ENCODE measurements around the gene SMPD3.

The SMPD3 gene

GRCh38 chr16:68375801-68376536 is 72.3 kb downstream of the SMPD3 start:
- Histone ChIP-seq H3K36me3 (ENCODE audit: control insufficient read depth, insufficient read depth, low read length) (no peaks in the 10 kb centered on the region), H3K4me3 (replicated peaks; ENCODE audit: low read depth, low read length) (no peak overlapping the region), H3K27me3 (replicated peaks; ENCODE audit: control insufficient read depth, insufficient read depth, low read length) (no peaks in the 10 kb centered on the region; the same call in 1 of the 2 replicates)
- DNase-seq (ENCODE audit: extremely low read depth, insufficient read length), result no peak
- TF ChIP-seq, protein P1, sequence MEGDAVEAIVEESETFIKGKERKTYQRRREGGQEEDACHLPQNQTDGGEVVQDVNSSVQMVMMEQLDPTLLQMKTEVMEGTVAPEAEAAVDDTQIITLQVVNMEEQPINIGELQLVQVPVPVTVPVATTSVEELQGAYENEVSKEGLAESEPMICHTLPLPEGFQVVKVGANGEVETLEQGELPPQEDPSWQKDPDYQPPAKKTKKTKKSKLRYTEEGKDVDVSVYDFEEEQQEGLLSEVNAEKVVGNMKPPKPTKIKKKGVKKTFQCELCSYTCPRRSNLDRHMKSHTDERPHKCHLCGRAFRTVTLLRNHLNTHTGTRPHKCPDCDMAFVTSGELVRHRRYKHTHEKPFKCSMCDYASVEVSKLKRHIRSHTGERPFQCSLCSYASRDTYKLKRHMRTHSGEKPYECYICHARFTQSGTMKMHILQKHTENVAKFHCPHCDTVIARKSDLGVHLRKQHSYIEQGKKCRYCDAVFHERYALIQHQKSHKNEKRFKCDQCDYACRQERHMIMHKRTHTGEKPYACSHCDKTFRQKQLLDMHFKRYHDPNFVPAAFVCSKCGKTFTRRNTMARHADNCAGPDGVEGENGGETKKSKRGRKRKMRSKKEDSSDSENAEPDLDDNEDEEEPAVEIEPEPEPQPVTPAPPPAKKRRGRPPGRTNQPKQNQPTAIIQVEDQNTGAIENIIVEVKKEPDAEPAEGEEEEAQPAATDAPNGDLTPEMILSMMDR (IDR thresholded peaks at IDR 0.05; ENCODE audit: insufficient read depth, low read length, poor library complexity, severe bottlenecking), result no peak

GRCh38 chr16:68374961-68375660 is 73.2 kb downstream of the SMPD3 start:
- no peak for DNase-seq (ENCODE audit: extremely low read depth, insufficient read length)
- TF ChIP-seq, protein P1 (IDR thresholded peaks at IDR 0.05; ENCODE audit: insufficient read depth, low read length, poor library complexity, severe bottlenecking), result no peak

DNA sequence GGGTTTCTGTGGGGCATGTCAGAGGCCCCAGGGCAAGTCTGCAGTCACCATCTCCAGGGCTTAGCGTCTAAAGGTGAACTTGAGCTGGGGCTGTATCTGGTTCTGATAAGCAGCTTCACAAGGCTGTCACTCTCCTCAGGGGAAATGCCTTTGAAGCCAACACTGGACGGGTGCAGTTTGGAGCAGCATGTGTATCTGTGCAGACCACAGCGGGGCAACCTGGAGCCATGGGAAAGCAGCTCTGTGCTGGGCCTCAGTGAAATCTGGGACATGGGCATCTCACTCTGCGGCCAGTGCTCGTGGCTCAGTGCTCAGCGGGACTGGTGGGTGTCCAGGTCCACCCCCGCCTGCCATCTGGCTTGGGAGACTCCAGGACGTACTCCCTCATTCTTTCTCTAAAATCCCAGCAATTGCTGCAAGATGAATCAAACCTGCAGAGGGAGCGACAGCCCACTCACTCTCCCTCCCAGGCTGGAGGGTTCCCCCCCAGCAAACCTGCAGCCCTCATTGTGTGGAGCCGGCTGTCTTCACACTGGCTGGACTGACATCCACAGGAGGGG is 74.0 kb downstream of the SMPD3 start:
- H3K4me3 ChIP-seq (replicated peaks; ENCODE audit: low read depth, low read length), result no peak overlapping the region
- no peaks in the 10 kb centered on the region for H3K36me3 ChIP-seq (ENCODE audit: control insufficient read depth, insufficient read depth, low read length)
- H3K27me3 ChIP-seq (replicated peaks; ENCODE audit: control insufficient read depth, insufficient read depth, low read length), result no peaks in the 10 kb centered on the region; the same call in 1 of the 2 replicates
- TF ChIP-seq, protein P1 (IDR thresholded peaks at IDR 0.05; ENCODE audit: insufficient read depth, low read length, poor library complexity, severe bottlenecking), result no peak
- no peak for DNase-seq (ENCODE audit: extremely low read depth, insufficient read length)

More at GRCh38 chr16:68374961-68375660, 73.2 kb downstream of the SMPD3 start:
- Histone ChIP-seq H3K4me3 (replicated peaks; ENCODE audit: low read depth, low read length) (no peak overlapping the region), H3K27me3 (replicated peaks; ENCODE audit: control insufficient read depth, insufficient read depth, low read length) (no peaks in the 10 kb centered on the region; the same call in 1 of the 2 replicates), H3K36me3 (ENCODE audit: control insufficient read depth, insufficient read depth, low read length) (no peaks in the 10 kb centered on the region)

DNA sequence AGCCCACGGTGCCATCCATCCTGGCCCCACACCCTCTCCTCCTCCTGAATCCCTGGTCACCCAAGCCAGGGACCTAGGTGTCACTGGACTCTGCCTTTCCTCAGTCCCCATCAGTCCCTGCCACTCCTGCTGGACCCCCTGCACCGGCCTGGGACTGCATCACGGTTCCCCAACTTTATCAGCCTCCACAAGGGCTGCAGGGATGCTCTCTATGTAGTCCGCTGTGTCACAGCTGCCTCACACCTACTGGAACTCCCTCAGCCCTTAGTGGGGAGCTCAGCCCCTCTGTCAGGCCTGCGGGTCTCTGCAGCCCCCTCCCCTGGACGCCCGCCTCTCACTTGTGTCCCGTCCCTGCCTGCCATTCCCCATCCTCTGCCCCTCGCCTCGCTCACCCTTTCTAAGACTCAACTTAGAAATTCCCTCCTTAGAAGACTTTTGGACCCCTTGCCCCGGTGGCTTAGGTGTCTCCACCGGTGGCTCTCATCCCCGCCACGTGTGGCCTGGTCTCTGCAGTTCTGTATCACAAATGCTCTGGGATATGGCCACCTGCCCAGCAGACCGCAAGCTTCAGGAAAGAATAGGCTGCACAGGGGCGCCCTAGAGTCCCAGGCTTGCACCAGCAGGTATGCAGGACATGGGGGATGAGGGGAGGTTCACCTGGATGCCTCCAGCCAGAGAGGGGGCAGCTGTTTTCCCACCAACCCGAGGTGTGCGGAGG is 74.6 kb downstream of the SMPD3 start:
- Histone ChIP-seq H3K27me3 (replicated peaks; ENCODE audit: control insufficient read depth, insufficient read depth, low read length) (no peaks in the 10 kb centered on the region; the same call in 1 of the 2 replicates), H3K36me3 (ENCODE audit: control insufficient read depth, insufficient read depth, low read length) (no peaks in the 10 kb centered on the region), H3K4me3 (replicated peaks; ENCODE audit: low read depth, low read length) (no peak overlapping the region)
- DNase-seq (ENCODE audit: extremely low read depth, insufficient read length), result no peak
- TF ChIP-seq, protein P1 (IDR thresholded peaks at IDR 0.05; ENCODE audit: insufficient read depth, low read length, poor library complexity, severe bottlenecking), result no peak

GRCh38 chr16:68372806-68373205 is 75.5 kb downstream of the SMPD3 start:
- TF ChIP-seq, protein P1 (IDR thresholded peaks at IDR 0.05; ENCODE audit: insufficient read depth, low read length, poor library complexity, severe bottlenecking), result no peak
- no peak for DNase-seq (ENCODE audit: extremely low read depth, insufficient read length)
- no peaks in the 10 kb centered on the region; the same call in 1 of the 2 replicates for H3K27me3 ChIP-seq (replicated peaks; ENCODE audit: control insufficient read depth, insufficient read depth, low read length)
- no peaks in the 10 kb centered on the region for H3K36me3 ChIP-seq (ENCODE audit: control insufficient read depth, insufficient read depth, low read length)
- H3K4me3 ChIP-seq (replicated peaks; ENCODE audit: low read depth, low read length), result no peak overlapping the region

Measured in GM06990 (cell line).